DMS79 (cell line): ENCODE results near the gene NOC2L.
A peak's percentile ranks its signal among the peaks of the same experiment; 100 is the strongest.
"Not testable (repeated sequence)": the region's sequence is repeated elsewhere in the genome, so short reads cannot be mapped to it uniquely, and the experiment has no call there.

ENCODE experiments used
- DNase-seq: peaks from one replicate; lab custom pipeline; 2025; lab: John Stamatoyannopoulos, UW

The NOC2L gene

GRCh38 chr1:958823-959730 lies at the start of gene NOC2L:
Gene NOC2L, minus strand, starts transcription at chr1:959256. Its CDS starts 16 bp downstream, at chr1:959240.
- DNase-seq: peak; percentile 67

GRCh38 chr1:1006305-1007159 lies 47.5 kb upstream of the NOC2L start:
- DNase-seq: no peak

- DNase-seq: no peak
Observed at GRCh38 chr1:1005774-1006304, 46.8 kb upstream of the NOC2L start.

GRCh38 chr1:1004780-1005697 lies 46.0 kb upstream of the NOC2L start:
- peak; percentile 25 for DNase-seq

- no peak for DNase-seq
Observed at GRCh38 chr1:1004420-1004779, 45.3 kb upstream of the NOC2L start.

GRCh38 chr1:1003618-1004419 lies 44.8 kb upstream of the NOC2L start:
- DNase-seq: no peak

GRCh38 chr1:1001057-1001783 lies 42.2 kb upstream of the NOC2L start:
- no peak for DNase-seq

- DNase-seq: peak; percentile 68
Observed at GRCh38 chr1:1000357-1001056, 41.5 kb upstream of the NOC2L start.

GRCh38 chr1:999725-1000356 lies 40.8 kb upstream of the NOC2L start, which contains the start of gene HES4:
Gene HES4, minus strand, starts transcription at chr1:1000097. Its CDS starts 124 bp downstream, at chr1:999973.
- DNase-seq: peak; percentile 73

- DNase-seq: no peak
Observed at GRCh38 chr1:998995-999724, 40.1 kb upstream of the NOC2L start.

GRCh38 chr1:998745-998994 lies 39.6 kb upstream of the NOC2L start:
- DNase-seq: peak; percentile 33

- no peak for DNase-seq
Observed at GRCh38 chr1:997993-998744, 39.1 kb upstream of the NOC2L start.

- DNase-seq: no peak
Observed at GRCh38 chr1:997713-997992, 38.6 kb upstream of the NOC2L start.

- no peak for DNase-seq
Observed at GRCh38 chr1:996851-997712, 38.0 kb upstream of the NOC2L start.

- no peak for DNase-seq
Observed at GRCh38 chr1:995665-996633, 36.9 kb upstream of the NOC2L start.

GRCh38 chr1:994546-994945 lies 35.5 kb upstream of the NOC2L start:
- not testable (repeated sequence) for DNase-seq
